H9 (cell line): ENCODE data around the gene USP36. TPM values are rescaled to one million over a fixed set of nuclear protein-coding genes. Genes with fewer than 3 reads are reported as not detected.

Experiments
- DNase-seq: peaks from one replicate; pipeline ENCODE4 v3.0.0-alpha.2; 2017
- H2AFZ ChIP-seq: one replicate; pipeline ENCODE4 v1.6.1; 2013; ENCODE audit warnings: mild to moderate bottlenecking, low read length, control low read depth, moderate library complexity
- H2AK5ac ChIP-seq: 2 replicates; pipeline ENCODE4 v1.6.1; 2013; ENCODE audit warnings: low read length, control low read depth, mixed read lengths; ENCODE audit not compliant: insufficient read length
- H2BK120ac ChIP-seq: one replicate; pipeline ENCODE4 v1.6.1; 2013; ENCODE audit warnings: low read depth, mild to moderate bottlenecking, low read length, control low read depth, inconsistent platforms; ENCODE audit not compliant: poor library complexity, severe bottlenecking
- H2BK12ac ChIP-seq: 2 replicates; pipeline ENCODE4 v1.6.1; 2013; ENCODE audit warnings: low read length, control low read depth, mixed read lengths, low read depth; ENCODE audit not compliant: insufficient read length
- H2BK15ac ChIP-seq: 2 replicates; pipeline ENCODE4 v1.6.1; 2013; ENCODE audit warnings: low read depth, low read length, control low read depth
- H2BK20ac ChIP-seq: one replicate; pipeline ENCODE4 v1.6.1; 2013; ENCODE audit warnings: low read depth, mild to moderate bottlenecking, low read length, control low read depth, inconsistent platforms; ENCODE audit not compliant: poor library complexity, severe bottlenecking
- H2BK5ac ChIP-seq: 2 replicates; pipeline ENCODE4 v1.6.1; 2013; ENCODE audit warnings: low read length, control low read depth, mixed read lengths; ENCODE audit not compliant: insufficient read length
- H3K14ac ChIP-seq: 2 replicates; pipeline ENCODE4 v1.6.1; 2013; ENCODE audit warnings: low read length, control low read depth; ENCODE audit not compliant: insufficient read depth
- H3K18ac ChIP-seq: 2 replicates; pipeline ENCODE4 v1.6.1; 2013; ENCODE audit warnings: low read depth, mild to moderate bottlenecking, mixed read lengths, low read length, control low read depth; ENCODE audit not compliant: insufficient read length
- H3K23ac ChIP-seq: 2 replicates; pipeline ENCODE4 v1.6.1; 2013; ENCODE audit warnings: low read length, control low read depth, mixed read lengths, low read depth; ENCODE audit not compliant: insufficient read length
- H3K23me2 ChIP-seq: 2 replicates; pipeline ENCODE4 v1.6.1; 2013; ENCODE audit warnings: low read depth, mild to moderate bottlenecking, mixed read lengths, low read length, control low read depth; ENCODE audit not compliant: insufficient read length, poor library complexity, severe bottlenecking
- H3K27ac ChIP-seq: 2 replicates; pipeline ENCODE4 v1.5.1; 2013; ENCODE audit warnings: low read length, control low read depth, mixed read lengths, low read depth; ENCODE audit not compliant: insufficient read length
- H3K27me3 ChIP-seq: 2 replicates; pipeline ENCODE4 v1.6.1; 2013; ENCODE audit warnings: low read length, control low read depth, inconsistent platforms; ENCODE audit not compliant: insufficient read depth
- H3K4ac ChIP-seq: 2 replicates; pipeline ENCODE4 v1.6.1; 2013; ENCODE audit warnings: low read depth, mild to moderate bottlenecking, control low read depth, inconsistent platforms, low read length, moderate library complexity
- H3K4me1 ChIP-seq: 2 replicates; pipeline ENCODE4 v1.6.1; 2013; ENCODE audit warnings: low read length, control low read depth, inconsistent platforms; ENCODE audit not compliant: insufficient read depth
- H3K4me2 ChIP-seq: 2 replicates; pipeline ENCODE4 v1.6.1; 2013; ENCODE audit warnings: low read length, control low read depth, mixed read lengths; ENCODE audit not compliant: insufficient read length, insufficient read depth
- H3K56ac ChIP-seq: 2 replicates; pipeline ENCODE4 v1.6.1; 2013; ENCODE audit warnings: low read depth, mild to moderate bottlenecking, mixed read lengths, low read length, control low read depth; ENCODE audit not compliant: insufficient read length
- H3K79me1 ChIP-seq: 2 replicates; pipeline ENCODE4 v1.6.1; 2013; ENCODE audit warnings: low read depth, mild to moderate bottlenecking, moderate library complexity, low read length, control low read depth, inconsistent platforms; ENCODE audit not compliant: insufficient read depth, poor library complexity, severe bottlenecking
- H3K79me2 ChIP-seq: 2 replicates; pipeline ENCODE4 v1.6.1; 2013; ENCODE audit warnings: low read length, control low read depth, inconsistent platforms; ENCODE audit not compliant: insufficient read depth
- H3K9ac ChIP-seq: 2 replicates; pipeline ENCODE4 v1.6.1; 2013; ENCODE audit warnings: low read length, control low read depth, mixed read lengths; ENCODE audit not compliant: insufficient read length; ENCODE audit errors: extremely low read depth
- H3K9me3 ChIP-seq: one replicate; pipeline ENCODE4 v1.6.1; 2013; ENCODE audit warnings: low read depth, low read length, inconsistent platforms; ENCODE audit not compliant: control insufficient read depth
- H3T11ph ChIP-seq: one replicate; pipeline ENCODE4 v1.6.1; 2013; ENCODE audit warnings: mild to moderate bottlenecking, low read length, control low read depth, inconsistent platforms
- H4K20me1 ChIP-seq: one replicate; pipeline ENCODE4 v1.6.1; 2013; ENCODE audit not compliant: control insufficient read depth, insufficient read length, insufficient read depth
- H4K5ac ChIP-seq: 2 replicates; pipeline ENCODE4 v1.6.1; 2013; ENCODE audit warnings: low read depth, mild to moderate bottlenecking, mixed read lengths, low read length, control low read depth; ENCODE audit not compliant: insufficient read length
- H4K8ac ChIP-seq: replicated peaks from 2 replicates; pipeline ENCODE4 v1.6.1; 2013; ENCODE audit warnings: low read length, control low read depth, mixed read lengths, low read depth; ENCODE audit not compliant: insufficient read length
- H4K91ac ChIP-seq: 2 replicates; pipeline ENCODE4 v1.6.1; 2013; ENCODE audit warnings: low read depth, mild to moderate bottlenecking, moderate library complexity, mixed read lengths, low read length, control low read depth; ENCODE audit not compliant: insufficient read length
- H3K27ac Mint-ChIP-seq, 3 experiments: 2 replicates in 2 of 3; 3 replicates in 1 of 3; pipeline ENCODE4 v1.8.0; 2020 to 2021; ENCODE audit warnings: mixed read lengths in 3 of 3, mild to moderate bottlenecking in 1 of 3, moderate library complexity in 1 of 3
- H3K27me3 Mint-ChIP-seq: 2 replicates; pipeline ENCODE4 v1.8.0; 2021; ENCODE audit warnings: low read depth, mild to moderate bottlenecking, moderate library complexity, mixed read lengths
- H3K36me3 Mint-ChIP-seq, 3 experiments: 2 replicates in 2 of 3; 3 replicates in 1 of 3; pipeline ENCODE4 v1.8.0; 2020 to 2021; ENCODE audit warnings: low read depth in 3 of 3, mixed read lengths in 3 of 3; ENCODE audit not compliant: insufficient read depth in 1 of 3
- H3K4me1 Mint-ChIP-seq, 2 experiments: 2 replicates each; pipeline ENCODE4 v1.8.0; 2020; ENCODE audit warnings: mixed read lengths in 2 of 2
- H3K4me3 Mint-ChIP-seq, 2 experiments: 2 replicates in 1 of 2; 3 replicates in 1 of 2; pipeline ENCODE4 v1.8.0; 2020 to 2021; ENCODE audit warnings: mild to moderate bottlenecking in 2 of 2, mixed read lengths in 2 of 2, moderate library complexity in 1 of 2
- H3K9me3 Mint-ChIP-seq, 2 experiments: 2 replicates in 1 of 2; 3 replicates in 1 of 2; pipeline ENCODE4 v1.8.0; 2020; ENCODE audit warnings: mild to moderate bottlenecking in 2 of 2, mixed read lengths in 2 of 2, moderate library complexity in 1 of 2
- CTCF ChIP-seq: fragments of 200-600 bp; sonication (generic); conservative IDR thresholded peaks from 3 replicates; pipeline ENCODE4 v1.8.0; 2021; ENCODE audit warnings: antibody characterized with exemption, mild to moderate bottlenecking
- WGBS: extraction: QIAGEN DNeasy Blood & Tissue Kit; methylation state at CpG from one replicate; pipeline ENCODE4 v1.1.7; 2013; ENCODE audit warnings: missing lambda C conversion rate, low lambda C conversion rate, mixed read lengths; ENCODE audit not compliant: insufficient read length; ENCODE audit errors: extremely low coverage; 5-methylcytosine and 5-hydroxymethylcytosine counted together
- total RNA-seq: library from RNA; stranded (reverse); gene quantifications from 2 replicates; pipeline ENCODE4 v1.2.1, GENCODE V29; 2021

USP36 gene
- total RNA-seq, 1 experiment from 2014 or later: 106 TPM

- Mint-ChIP-seq H3K4me3 (no peak overlapping the region), H3K27me3 (no peaks in the 10 kb centered on the region; the same call in 1 of the 2 replicates), H3K9me3 (no peaks in the 10 kb centered on the region), H3K36me3 (peaks cover 0 to 13% (median 10%) of the 10 kb centered on the region in 3 experiments; a peak in 5 of 7 replicates), H3K27ac (peak overlapping the region in 1 of 3 experiments; percentile 10; a peak in 3 of 7 replicates), H3K4me1 (peaks cover 16 to 22% of the 10 kb centered on the region in 2 experiments; a peak in 3 of 4 replicates)
- no peak for DNase-seq
- WGBS: no CpG with 5 or more reads among the region's 7 CpGs
- Histone ChIP-seq H3K79me2 (no peaks in the 10 kb centered on the region), H4K20me1 (no peaks in the 10 kb centered on the region), H2BK20ac (no peak overlapping the region), H3K27ac (no peak overlapping the region), H2AK5ac (no peak overlapping the region), H3K56ac (no peak overlapping the region), H2BK15ac (no peak overlapping the region), H2BK120ac (no peak overlapping the region), H3K4ac (no peak overlapping the region), H3K23me2 (peaks cover 2% of the 10 kb centered on the region), H3K18ac (no peak overlapping the region), H3K9me3 (no peaks in the 10 kb centered on the region), H2BK12ac (no peak overlapping the region), H3K27me3 (no peaks in the 10 kb centered on the region), H3K79me1 (no peaks in the 10 kb centered on the region), H3K14ac (no peak overlapping the region), H2BK5ac (no peak overlapping the region), H3K23ac (no peak overlapping the region), H3K4me1 (no peaks in the 10 kb centered on the region), H3T11ph (no peak overlapping the region), H3K4me2 (no peak overlapping the region), H2AFZ (no peak overlapping the region), H4K91ac (no peak overlapping the region), H4K5ac (no peak overlapping the region), H4K8ac (no peak overlapping the region), H3K9ac (no peak overlapping the region)
- no peak for TF ChIP-seq CTCF
These were observed 35.5 kb upstream of the USP36 start for GRCh38 chr17:78876094-78876597.
